GM12874 (cell line): ENCODE data around the gene RBM33.

Experiments used
- CTCF ChIP-seq: IDR thresholded peaks from 2 replicates; pipeline ENCODE4 v1.5.1; 2011; ENCODE audit warnings: low read depth, mild to moderate bottlenecking, control low read depth, low read length, moderate library complexity; ENCODE audit not compliant: insufficient read depth

RBM33 gene

GRCh38 chr7:155721056-155721455 is 76.6 kb downstream of the RBM33 start:
- TF ChIP-seq CTCF = no peak

- no peak for TF ChIP-seq CTCF
Observed at GRCh38 chr7:155722118-155722517, 77.7 kb downstream of the RBM33 start.

- no peak for TF ChIP-seq CTCF
Observed at GRCh38 chr7:155722936-155723335, 78.5 kb downstream of the RBM33 start.

- no peak for TF ChIP-seq CTCF
Observed at GRCh38 chr7:155724327-155725005, 80.0 kb downstream of the RBM33 start.

- no peak for TF ChIP-seq CTCF
Observed at GRCh38 chr7:155725006-155725355, 80.5 kb downstream of the RBM33 start.

GRCh38 chr7:155727616-155728015 is 83.2 kb downstream of the RBM33 start:
- TF ChIP-seq CTCF = no peak

- no peak for TF ChIP-seq CTCF
Observed at GRCh38 chr7:155728116-155728515, 83.7 kb downstream of the RBM33 start.
